Naive thymus-derived CD4-positive, alpha-beta T cell (primary cell): Measurements from ENCODE around the gene STK38. TPM values are rescaled to one million over a fixed set of nuclear protein-coding genes. Genes with fewer than 3 reads are reported as not detected.

Source experiments
- ATAC-seq: fragments of 150-1000 bp; cut with Tn5 transposase; 2 replicates; pipeline ENCODE4 v1.10.0; 2021; ENCODE audit warnings: mild to moderate bottlenecking, moderate library complexity
- CTCF ChIA-PET: fragments of 350-600 bp; sonication (Branson Sonifier 250); formaldehyde crosslinking; loops from one replicate; lab custom pipeline; 2021; ENCODE audit warnings: antibody characterized with exemption; lab: Charles Lee
- POLR2A ChIA-PET: fragments of 350-600 bp; sonication (Branson Sonifier 250); formaldehyde crosslinking; loops from one replicate; lab custom pipeline; 2021; ENCODE audit warnings: antibody characterized with exemption, inconsistent platforms; lab: Charles Lee
- DNase-seq, 9 donors: peaks; one replicate each; pipeline versions ENCODE4 v3.0.0 to v3.0.0-alpha.2; 2020 to 2022; ENCODE audit warnings: mixed read lengths in 1 of 9
- H3K27ac ChIP-seq: one replicate; pipeline ENCODE4 v1.7.0; 2013; ENCODE audit warnings: mild to moderate bottlenecking, low read depth, low read length, moderate library complexity
- H3K27me3 ChIP-seq, 2 donors: one replicate each; pipeline ENCODE4 v1.7.0; 2013; ENCODE audit warnings: low read length in 2 of 2, mild to moderate bottlenecking in 2 of 2, moderate library complexity in 2 of 2; ENCODE audit not compliant: control insufficient read depth in 2 of 2, insufficient read depth in 2 of 2
- H3K36me3 ChIP-seq, 3 experiments: 1 replicate in 2 of 3; 2 replicates in 1 of 3; pipeline ENCODE4 v1.7.0; 2013; ENCODE audit warnings: low read length in 3 of 3, mild to moderate bottlenecking in 3 of 3, moderate library complexity in 1 of 3; ENCODE audit not compliant: insufficient read depth in 3 of 3, control insufficient read depth in 2 of 3
- H3K4me1 ChIP-seq, 2 donors: one replicate each; pipeline ENCODE4 v1.7.0; 2013; ENCODE audit warnings: low read length in 2 of 2, mild to moderate bottlenecking in 2 of 2, moderate library complexity in 1 of 2; ENCODE audit not compliant: control insufficient read depth in 2 of 2, insufficient read depth in 2 of 2
- H3K4me3 ChIP-seq: 2 replicates; pipeline ENCODE4 v1.7.0; 2013; ENCODE audit warnings: mild to moderate bottlenecking, low read length
- H3K9me3 ChIP-seq, 3 experiments: 1 replicate in 2 of 3; 2 replicates in 1 of 3; pipeline ENCODE4 v1.7.0; 2013; ENCODE audit warnings: low read length in 3 of 3; ENCODE audit not compliant: control insufficient read depth in 2 of 3
- H3K27ac Mint-ChIP-seq, 9 donors: one replicate each; pipeline ENCODE4 v1.8.0; 2020 to 2022; ENCODE audit warnings: mixed read lengths in 9 of 9, mild to moderate bottlenecking in 8 of 9, moderate library complexity in 5 of 9, inconsistent platforms in 2 of 9
- H3K27me3 Mint-ChIP-seq, 5 donors: one replicate each; pipeline ENCODE4 v1.8.0; 2021 to 2022; ENCODE audit warnings: mixed read lengths in 5 of 5, mild to moderate bottlenecking in 1 of 5
- H3K36me3 Mint-ChIP-seq, 5 donors: one replicate each; pipeline ENCODE4 v1.8.0; 2020 to 2022; ENCODE audit warnings: mixed read lengths in 5 of 5, mild to moderate bottlenecking in 3 of 5, inconsistent platforms in 1 of 5
- H3K4me1 Mint-ChIP-seq, 7 donors: one replicate each; pipeline ENCODE4 v1.8.0; 2020 to 2022; ENCODE audit warnings: mixed read lengths in 7 of 7, mild to moderate bottlenecking in 3 of 7, inconsistent platforms in 1 of 7
- H3K4me3 Mint-ChIP-seq, 10 donors: one replicate each; pipeline ENCODE4 v1.8.0; 2020 to 2022; ENCODE audit warnings: mild to moderate bottlenecking in 10 of 10, mixed read lengths in 10 of 10, moderate library complexity in 6 of 10, inconsistent platforms in 2 of 10
- H3K9me3 Mint-ChIP-seq, 11 donors: one replicate each; pipeline ENCODE4 v1.8.0; 2020 to 2022; ENCODE audit warnings: mixed read lengths in 11 of 11, mild to moderate bottlenecking in 4 of 11, inconsistent platforms in 1 of 11, moderate library complexity in 1 of 11
- intact Hi-C, 2 donors: fragments of 100-400 bp; cut with micrococcal nuclease; formaldehyde crosslinking; loops; one replicate each; pipeline ENCODE4 v1.15.1; 2023
- polyA plus RNA-seq, 2 donors: library from polyadenylated mRNA; unstranded; fragments of 300-500 nt; fragmentation: Illumina TruSeq; gene quantifications; one replicate each; pipeline ENCODE4 v1.2.3, GENCODE V29; 2021
- total RNA-seq, 6 experiments: library from RNA in 5 of 6; stranded (reverse) in 5 of 6; gene quantifications; 1 replicate in 5 of 6; 2 replicates in 1 of 6; pipeline ENCODE4 v1.2.3 and lab custom pipeline; 2021 to 2026

STK38 gene
- total and polyA plus RNA-seq, 7 experiments from 2014 or later: 56.6 to 193 (median 95.0) TPM

GRCh38 chr6:36493859-36494258 is 53.4 kb downstream of the STK38 start:
- peak; percentile 65 for ATAC-seq
- intact Hi-C loops: loop anchor here in 1 of 2 donors (5.0 kb wide), 2 partner anchors 43 to 52 kb away; partner anchors contain the start of genes KCTD20 and PXT1
- Histone ChIP-seq H3K27me3 (no peaks in the 10 kb centered on the region), H3K27ac (peak overlapping the region; percentile 24), H3K4me1 (peaks cover 0 to 4% of the 10 kb centered on the region in 2 donors), H3K9me3 (no peaks in the 10 kb centered on the region), H3K36me3 (peaks cover 7 to 54% (median 34%) of the 10 kb centered on the region in 3 experiments), H3K4me3 (no peak overlapping the region)
- Mint-ChIP-seq H3K4me3 (peak overlapping the region in 4 of 10 donors; percentile 4 to 16 (median 10)), H3K36me3 (peaks cover 11 to 74% (median 43%) of the 10 kb centered on the region in 5 donors), H3K27me3 (no peaks in the 10 kb centered on the region), H3K27ac (peak overlapping the region; percentile 26 to 90 (median 73)), H3K9me3 (no peaks in the 10 kb centered on the region), H3K4me1 (peaks cover 16 to 50% (median 40%) of the 10 kb centered on the region in 7 donors)
- POLR2A ChIA-PET: no interaction called here
- DNase-seq: no peak
- CTCF ChIA-PET: no interaction called here

DNA sequence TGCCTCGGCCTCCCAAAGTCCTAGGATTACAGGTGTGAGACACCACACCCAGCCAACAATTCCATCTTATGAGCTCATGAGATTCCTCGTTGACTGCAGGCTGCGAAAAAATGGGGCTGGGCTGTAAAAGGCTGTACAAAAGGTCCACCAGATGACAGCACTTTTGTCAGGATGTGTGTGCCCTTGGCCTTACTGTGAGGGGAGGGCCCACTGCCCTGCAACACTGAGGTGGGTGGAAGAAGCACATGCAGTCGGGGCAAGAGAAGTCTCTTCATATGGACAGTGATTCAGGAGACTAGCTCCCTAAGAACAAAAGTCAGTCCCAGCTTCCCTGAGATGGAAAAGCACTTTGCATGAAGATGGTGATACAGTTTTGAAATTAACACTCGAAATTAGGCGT is 54.0 kb downstream of the STK38 start:
- peak overlapping the region in 8 of 9 donors; percentile 54 to 90 (median 74) for H3K27ac Mint-ChIP-seq
- CTCF ChIA-PET: interaction anchor here (0.7 to 1.0 kb wide), 2 partner anchors 10 to 36 kb away, joined by 3 to 4 read pairs; no protein-coding TSS in a partner anchor
- H3K9me3 Mint-ChIP-seq: no peaks in the 10 kb centered on the region
- no peak overlapping the region for H3K4me3 ChIP-seq
- intact Hi-C loops: loop anchor here in 1 of 2 donors (5.0 kb wide), 2 partner anchors 44 to 51 kb away; partner anchors contain the start of genes KCTD20 and PXT1
- H3K4me1 ChIP-seq: peaks cover 0 to 4% of the 10 kb centered on the region in 2 donors
- peaks cover 7 to 49% (median 29%) of the 10 kb centered on the region in 3 experiments for H3K36me3 ChIP-seq
- H3K4me1 Mint-ChIP-seq: peaks cover 16 to 47% (median 37%) of the 10 kb centered on the region in 7 donors
- no peak for ATAC-seq
- no peak for DNase-seq
- H3K4me3 Mint-ChIP-seq: peak overlapping the region in 1 of 10 donors; percentile 7
- H3K27ac ChIP-seq: peak overlapping the region; percentile 51
- POLR2A ChIA-PET: no interaction called here
- H3K27me3 ChIP-seq: no peaks in the 10 kb centered on the region
- no peaks in the 10 kb centered on the region for H3K9me3 ChIP-seq
- H3K27me3 Mint-ChIP-seq: no peaks in the 10 kb centered on the region
- peaks cover 11 to 73% (median 42%) of the 10 kb centered on the region in 5 donors for H3K36me3 Mint-ChIP-seq

- ChIA-PET POLR2A (interaction anchor here (0.6 kb wide), 1 partner anchor 377 kb away, joined by 3 read pairs; no protein-coding TSS in a partner anchor), CTCF (interaction anchor here (1.0 kb wide), 1 partner anchor 11 kb away, joined by 3 read pairs; no protein-coding TSS in a partner anchor)
- H3K36me3 ChIP-seq: peaks cover 7 to 42% (median 25%) of the 10 kb centered on the region in 3 experiments
- ATAC-seq (no peak), DNase-seq (no peak)
- peak overlapping the region in 7 of 9 donors; percentile 51 to 76 (median 54) for H3K27ac Mint-ChIP-seq
- no peak overlapping the region for H3K4me3 Mint-ChIP-seq
- H3K9me3 ChIP-seq: no peaks in the 10 kb centered on the region
- H3K36me3 Mint-ChIP-seq: peaks cover 11 to 76% (median 42%) of the 10 kb centered on the region in 5 donors
- no peaks in the 10 kb centered on the region for H3K9me3 Mint-ChIP-seq
- no peak overlapping the region for H3K27ac ChIP-seq
- intact Hi-C loops: loop anchor here in 1 of 2 donors (5.0 kb wide), 2 partner anchors 45 to 50 kb away; partner anchors contain the start of genes KCTD20 and PXT1
- H3K4me1 ChIP-seq: peaks cover 0 to 4% of the 10 kb centered on the region in 2 donors
- H3K4me1 Mint-ChIP-seq: peaks cover 16 to 47% (median 37%) of the 10 kb centered on the region in 7 donors
- no peaks in the 10 kb centered on the region for H3K27me3 Mint-ChIP-seq
- no peaks in the 10 kb centered on the region for H3K27me3 ChIP-seq
- H3K4me3 ChIP-seq: no peak overlapping the region
Observed at GRCh38 chr6:36492621-36493020, 54.7 kb downstream of the STK38 start.

DNA sequence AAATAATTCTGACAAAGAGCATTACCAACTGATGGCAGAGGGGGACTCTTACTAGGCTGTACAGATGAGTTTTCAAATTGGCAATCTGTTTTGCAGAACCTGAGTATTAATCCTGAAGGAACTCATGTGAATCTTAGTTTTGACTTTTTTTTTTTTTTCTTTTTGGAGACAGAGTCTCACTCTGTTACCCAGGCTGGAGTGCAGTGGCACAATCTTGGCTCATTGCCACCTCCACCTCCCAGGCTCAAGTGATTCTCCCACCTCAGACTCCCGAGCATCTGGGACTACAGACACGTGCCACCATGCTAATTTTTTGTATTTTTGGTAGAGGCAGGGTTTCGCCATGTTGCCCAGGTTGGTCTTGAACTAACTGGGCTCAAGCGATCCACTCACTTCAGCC is 55.2 kb downstream of the STK38 start:
- H3K27me3 ChIP-seq: no peaks in the 10 kb centered on the region
- peak overlapping the region in 6 of 9 donors; percentile 51 to 76 (median 54) for H3K27ac Mint-ChIP-seq
- no peak overlapping the region for H3K4me3 Mint-ChIP-seq
- H3K4me3 ChIP-seq: no peak overlapping the region
- H3K36me3 Mint-ChIP-seq: peaks cover 11 to 76% (median 45%) of the 10 kb centered on the region in 5 donors
- peaks cover 7 to 42% (median 22%) of the 10 kb centered on the region in 3 experiments for H3K36me3 ChIP-seq
- CTCF ChIA-PET: interaction anchor here (1.0 kb wide), 1 partner anchor 11 kb away, joined by 3 read pairs; no protein-coding TSS in a partner anchor
- no peak for DNase-seq
- intact Hi-C loops: loop anchor here in 1 of 2 donors (5.0 kb wide), 2 partner anchors 45 to 50 kb away; partner anchors contain the start of genes KCTD20 and PXT1
- no peak for ATAC-seq
- H3K27ac ChIP-seq: no peak overlapping the region
- POLR2A ChIA-PET: interaction anchor here (0.6 to 0.7 kb wide), 2 partner anchors 59 to 378 kb away, joined by 3 read pairs; no protein-coding TSS in a partner anchor
- no peaks in the 10 kb centered on the region for H3K9me3 ChIP-seq
- H3K27me3 Mint-ChIP-seq: no peaks in the 10 kb centered on the region
- H3K9me3 Mint-ChIP-seq: no peaks in the 10 kb centered on the region
- peaks cover 0 to 4% of the 10 kb centered on the region in 2 donors for H3K4me1 ChIP-seq
- H3K4me1 Mint-ChIP-seq: peaks cover 12 to 48% (median 33%) of the 10 kb centered on the region in 7 donors

GRCh38 chr6:36491378-36491965 is 55.8 kb downstream of the STK38 start:
- peaks cover 0 to 4% of the 10 kb centered on the region in 2 donors for H3K4me1 ChIP-seq
- H3K36me3 ChIP-seq: peaks cover 7 to 40% (median 16%) of the 10 kb centered on the region in 3 experiments

GRCh38 chr6:36489426-36489825 is 57.9 kb downstream of the STK38 start:
- Histone ChIP-seq H3K4me3 (no peak overlapping the region), H3K27ac (no peak overlapping the region), H3K4me1 (peaks cover 0 to 2% of the 10 kb centered on the region in 2 donors), H3K9me3 (no peaks in the 10 kb centered on the region), H3K36me3 (peaks cover 0 to 36% (median 3%) of the 10 kb centered on the region in 3 experiments), H3K27me3 (no peaks in the 10 kb centered on the region)
- Mint-ChIP-seq H3K36me3 (peaks cover 19 to 73% (median 40%) of the 10 kb centered on the region in 5 donors), H3K27ac (peak overlapping the region in 4 of 9 donors; percentile 22 to 64 (median 38)), H3K27me3 (no peaks in the 10 kb centered on the region), H3K9me3 (no peaks in the 10 kb centered on the region), H3K4me1 (peaks cover 11 to 34% (median 16%) of the 10 kb centered on the region in 7 donors), H3K4me3 (no peak overlapping the region)
- intact Hi-C loops: loop anchor here in 1 of 2 donors (5.0 kb wide), 1 partner anchor 67 kb away; no protein-coding TSS in a partner anchor
- ChIA-PET POLR2A (interaction anchor here (0.6 to 2.6 kb wide), 3 partner anchors 26 to 235 kb away, joined by 3 to 7 read pairs (median 4); no protein-coding TSS in a partner anchor), CTCF (interaction anchor here (0.6 kb wide), 1 partner anchor 1698 kb away, joined by 3 read pairs; the partner anchor contains the start of gene BLTP3A)
- DNase-seq (no peak), ATAC-seq (no peak)

More at GRCh38 chr6:36491378-36491965, 55.8 kb downstream of the STK38 start:
- CTCF ChIA-PET: no interaction called here
- ATAC-seq (no peak), DNase-seq (no peak)
- Mint-ChIP-seq H3K9me3 (no peaks in the 10 kb centered on the region), H3K36me3 (peaks cover 12 to 76% (median 45%) of the 10 kb centered on the region in 5 donors), H3K27ac (peak overlapping the region in 7 of 9 donors; percentile 44 to 83 (median 62)), H3K27me3 (no peaks in the 10 kb centered on the region), H3K4me3 (no peak overlapping the region), H3K4me1 (peaks cover 12 to 48% (median 31%) of the 10 kb centered on the region in 7 donors)
- no peak overlapping the region for H3K4me3 ChIP-seq
- POLR2A ChIA-PET: interaction anchor here (0.7 kb wide), 1 partner anchor 59 kb away, joined by 3 read pairs; no protein-coding TSS in a partner anchor
- no peak overlapping the region for H3K27ac ChIP-seq
- intact Hi-C loops: loop anchor here in 1 of 2 donors (5.0 kb wide), 2 partner anchors 46 to 49 kb away; partner anchors contain the start of genes KCTD20 and PXT1
- no peaks in the 10 kb centered on the region for H3K9me3 ChIP-seq
- no peaks in the 10 kb centered on the region for H3K27me3 ChIP-seq
